ENCODE results near the gene RSPO4.

Gene RSPO4

DNA sequence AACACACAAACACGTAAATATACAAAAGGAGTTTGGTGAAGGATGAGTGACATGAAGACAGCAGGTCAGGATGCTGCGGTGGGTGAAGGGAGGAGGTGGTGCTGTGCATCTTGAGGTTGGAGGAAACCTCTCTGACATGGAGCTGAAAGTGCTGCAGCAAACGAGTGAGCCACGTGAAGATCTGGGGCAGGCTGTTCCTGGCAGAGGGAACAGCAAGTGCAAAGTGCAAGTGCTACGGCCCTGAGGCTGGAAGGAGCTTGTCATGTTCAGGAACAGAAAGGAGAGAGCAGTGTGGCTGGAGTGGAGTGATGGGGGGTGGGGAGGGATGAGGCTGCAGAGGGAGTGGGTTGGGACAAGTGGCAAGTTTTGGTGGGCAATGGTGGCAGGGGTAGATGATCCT lies 61.2 kb downstream of the RSPO4 start:
- no peak for DNase-seq

- DNase-seq = no peak
Observed at GRCh38 chr20:939606-940005, 62.5 kb downstream of the RSPO4 start.

DNA sequence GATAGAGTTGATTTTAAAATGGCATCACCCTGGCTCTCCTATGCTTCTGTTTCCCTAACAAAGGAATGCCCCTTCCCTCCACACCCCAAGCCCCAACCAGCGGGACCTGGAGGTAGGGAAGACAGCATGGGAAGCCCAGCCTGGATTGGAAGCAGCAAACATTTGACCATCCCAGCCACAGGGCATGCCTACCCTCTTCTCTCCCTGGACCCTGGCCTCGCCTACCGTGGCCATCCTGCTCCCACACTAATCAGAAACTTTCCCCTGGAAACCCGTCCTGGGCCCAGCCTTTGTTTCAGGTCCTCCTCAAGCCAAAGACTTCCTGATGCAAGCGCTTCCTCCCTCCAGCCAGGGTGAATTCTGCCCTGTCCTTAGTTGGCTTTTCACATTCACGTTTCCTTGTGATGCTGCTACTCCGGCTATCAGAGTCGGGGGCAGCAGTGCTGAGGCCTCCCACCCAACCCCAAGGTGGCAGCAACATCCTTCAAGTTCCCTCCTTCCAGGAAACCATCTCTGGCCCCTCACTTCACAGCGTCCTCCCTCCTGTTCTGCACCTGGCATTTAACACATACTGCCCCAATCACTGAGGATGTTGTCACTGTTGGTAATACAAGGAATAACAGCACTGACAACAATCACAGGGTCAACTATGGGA lies 67.8 kb downstream of the RSPO4 start:
- DNase-seq = no peak

GRCh38 chr20:933029-933428 lies 69.1 kb downstream of the RSPO4 start:
- no peak for DNase-seq

DNA sequence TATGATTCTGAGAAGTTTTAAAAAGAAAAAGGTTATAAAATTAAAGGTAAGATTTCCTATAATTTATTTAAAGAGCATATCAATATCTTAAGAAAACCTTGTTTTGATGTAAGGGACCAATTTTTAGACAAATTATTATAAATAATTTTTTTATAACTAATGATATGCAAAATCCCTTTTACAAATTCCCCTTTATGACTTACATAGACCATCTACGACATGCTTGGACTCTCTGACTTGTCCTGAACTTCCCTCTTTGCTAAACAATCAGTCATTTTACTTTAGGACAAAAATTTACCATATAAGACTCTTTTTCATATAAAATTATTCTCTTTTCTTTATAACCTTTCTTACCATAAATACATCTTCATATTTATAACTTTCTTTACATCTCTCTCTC lies 70.7 kb downstream of the RSPO4 start:
- DNase-seq = no peak

DNA sequence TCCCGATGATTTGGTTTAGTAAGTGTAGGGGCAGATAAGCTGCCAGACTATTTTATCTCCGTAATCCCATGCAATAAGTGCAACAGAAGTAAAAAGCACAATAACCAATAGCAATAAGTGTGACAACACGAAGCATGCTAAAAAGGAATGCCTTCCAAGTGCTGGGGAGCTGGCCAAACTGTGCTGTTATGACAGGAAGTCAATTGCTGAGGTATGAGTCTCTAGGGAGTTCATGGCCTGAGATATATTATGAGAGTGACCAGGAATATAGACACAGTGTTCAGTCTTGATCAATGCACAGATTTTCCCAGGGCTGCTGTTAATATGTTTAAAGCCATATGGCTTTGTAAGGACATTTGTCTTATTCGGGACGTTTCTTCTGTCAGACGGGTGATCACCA lies 75.4 kb downstream of the RSPO4 start:
- no peak for DNase-seq

DNA sequence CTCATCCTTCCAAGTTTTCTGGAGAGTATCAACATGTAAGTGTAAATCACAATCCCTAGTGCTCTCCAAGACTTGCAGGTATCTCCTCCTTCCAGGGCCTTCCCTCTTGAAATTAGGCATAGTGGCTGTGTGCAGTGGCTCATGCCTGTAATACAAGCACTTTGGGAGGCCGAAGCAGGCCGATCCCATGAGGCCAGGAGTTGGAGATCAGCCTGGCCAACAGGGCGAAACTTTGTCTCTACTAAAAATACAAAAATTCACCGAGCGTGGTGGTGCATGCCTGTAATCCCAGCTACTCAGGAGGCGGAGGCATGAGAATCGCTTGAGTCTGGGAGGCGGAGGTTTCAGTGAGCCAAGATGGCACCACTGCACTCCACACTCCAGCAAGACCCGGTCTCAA lies 76.6 kb downstream of the RSPO4 start:
- no peak for DNase-seq

DNA sequence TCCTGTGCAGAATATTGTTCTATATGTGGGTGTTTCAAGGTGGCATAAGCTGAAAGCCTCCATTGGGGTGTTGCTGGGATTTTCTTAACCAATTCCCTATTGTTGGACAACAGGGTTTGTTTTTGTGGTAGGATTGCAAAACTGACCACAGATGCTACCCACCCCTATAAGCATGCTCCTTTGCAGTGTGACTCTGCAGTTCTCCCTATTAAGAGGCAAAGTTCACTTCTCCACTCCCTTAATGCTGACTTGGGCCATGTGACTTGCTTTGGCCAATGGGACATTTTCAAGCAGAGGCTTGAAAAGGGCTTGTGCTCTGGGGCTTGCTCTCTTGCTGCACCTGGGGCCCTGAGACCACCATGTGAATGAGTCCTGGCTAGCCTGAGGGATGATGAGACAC lies 77.5 kb downstream of the RSPO4 start:
- no peak for DNase-seq

DNA sequence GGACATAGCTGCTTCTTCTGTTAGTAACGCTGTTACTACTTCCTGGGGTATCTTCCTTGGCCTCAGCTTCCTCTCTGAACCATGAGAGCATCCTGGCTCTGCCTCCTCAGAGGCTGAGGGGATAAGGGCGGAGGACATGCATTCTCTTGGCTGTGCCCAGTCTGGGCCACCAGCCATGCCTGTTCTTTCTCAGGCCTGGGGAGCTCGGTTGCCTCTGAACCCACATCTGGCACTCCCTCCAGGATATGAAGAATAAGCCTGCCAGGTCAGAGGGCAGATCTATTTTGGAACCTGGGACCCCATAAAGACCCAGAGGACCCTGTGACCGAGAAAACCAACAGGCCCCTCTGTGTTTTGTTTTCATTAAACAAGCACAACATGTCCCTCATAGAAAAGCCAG lies 79.3 kb downstream of the RSPO4 start:
- DNase-seq = no peak

GRCh38 chr20:921068-921467 lies 81.0 kb downstream of the RSPO4 start:
- DNase-seq = no peak

DNA sequence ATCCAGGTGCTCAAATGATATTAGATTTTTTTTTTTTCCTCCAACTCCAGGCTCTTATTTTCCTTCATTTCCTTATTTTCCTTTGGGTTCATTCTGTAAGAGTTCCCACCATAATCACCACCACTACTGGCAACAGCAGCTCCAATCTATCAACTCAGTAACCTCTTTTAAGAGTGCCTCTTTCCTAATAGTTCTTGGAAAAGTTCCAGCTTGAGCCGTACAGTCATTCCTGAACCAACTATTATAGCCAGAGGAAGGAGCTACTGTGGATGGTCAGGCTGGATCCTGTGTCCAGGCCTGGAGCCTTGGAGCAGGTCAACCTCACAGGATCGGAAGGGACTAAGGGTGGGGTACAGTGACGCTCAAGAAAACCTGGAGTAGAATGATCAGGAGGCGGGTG lies 81.8 kb downstream of the RSPO4 start:
- no peak for DNase-seq

DNA sequence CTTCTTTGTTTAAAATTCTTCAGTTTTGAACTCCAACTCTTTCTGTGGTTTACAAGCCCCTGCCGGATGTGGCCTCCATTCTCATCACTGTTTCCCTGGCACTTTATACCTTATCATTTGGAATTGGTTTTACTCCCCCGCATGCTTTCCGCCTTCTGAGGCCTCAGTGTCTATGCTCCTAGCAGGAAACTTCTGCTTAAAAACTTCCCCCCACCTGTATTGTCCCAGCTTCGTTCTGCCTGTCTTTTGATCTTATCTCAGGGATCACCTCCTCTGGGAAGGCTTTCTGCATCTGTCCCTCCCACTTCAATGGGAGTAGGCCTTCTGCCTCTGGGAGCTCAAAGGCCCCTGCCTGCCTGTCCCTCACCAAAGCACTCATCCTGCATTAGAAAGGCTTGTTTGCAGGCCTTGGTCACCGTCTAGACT lies 82.6 kb downstream of the RSPO4 start:
- no peak for DNase-seq

- no peak for DNase-seq
Observed at GRCh38 chr20:917416-917815, 84.7 kb downstream of the RSPO4 start.

GRCh38 chr20:916825-917224 lies 85.3 kb downstream of the RSPO4 start:
- no peak for DNase-seq

- DNase-seq = no peak
Observed at GRCh38 chr20:916125-916799, 85.8 kb downstream of the RSPO4 start, which contains the start of gene ANGPT4. ANGPT4 (minus strand) TSS chr20:916334; CDS start chr20:916214, 120 bp downstream.

DNA sequence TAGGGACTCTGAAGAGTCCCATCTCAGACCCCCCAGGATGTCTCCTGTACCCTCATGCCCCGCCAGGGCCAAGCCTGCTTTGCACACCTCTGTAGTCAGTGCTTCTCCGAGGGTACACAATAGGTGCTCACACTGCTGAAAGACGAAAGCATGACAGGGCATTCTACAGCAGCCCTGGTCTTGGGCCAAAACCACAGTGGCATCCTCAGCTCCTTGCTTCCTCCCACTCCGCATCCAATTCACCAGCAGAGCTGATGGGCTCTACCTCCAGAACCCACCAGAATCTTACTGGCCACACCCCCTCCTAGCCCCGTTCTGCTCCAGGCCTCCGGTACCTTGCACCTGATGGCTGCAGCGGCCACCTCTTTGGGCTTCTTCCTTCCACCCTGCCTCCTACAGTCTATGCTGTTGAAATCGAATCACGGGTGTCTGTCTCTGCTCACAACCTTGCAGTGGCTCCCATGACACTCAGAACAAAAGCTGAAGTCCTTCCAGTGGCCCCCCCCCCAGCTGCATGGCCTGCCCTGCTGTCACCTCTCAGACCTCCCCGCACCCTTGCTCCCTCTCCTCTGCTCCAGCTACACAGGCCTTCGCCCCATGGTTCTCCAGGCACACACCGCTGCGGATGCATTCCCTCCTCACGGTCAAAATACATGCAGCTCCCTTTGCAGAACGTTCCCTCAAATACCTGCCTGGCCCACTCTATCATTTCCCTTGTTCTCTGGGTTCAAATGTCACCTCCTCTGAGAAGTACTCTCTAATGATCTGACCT lies 87.2 kb downstream of the RSPO4 start:
- DNase-seq = no peak

DNA sequence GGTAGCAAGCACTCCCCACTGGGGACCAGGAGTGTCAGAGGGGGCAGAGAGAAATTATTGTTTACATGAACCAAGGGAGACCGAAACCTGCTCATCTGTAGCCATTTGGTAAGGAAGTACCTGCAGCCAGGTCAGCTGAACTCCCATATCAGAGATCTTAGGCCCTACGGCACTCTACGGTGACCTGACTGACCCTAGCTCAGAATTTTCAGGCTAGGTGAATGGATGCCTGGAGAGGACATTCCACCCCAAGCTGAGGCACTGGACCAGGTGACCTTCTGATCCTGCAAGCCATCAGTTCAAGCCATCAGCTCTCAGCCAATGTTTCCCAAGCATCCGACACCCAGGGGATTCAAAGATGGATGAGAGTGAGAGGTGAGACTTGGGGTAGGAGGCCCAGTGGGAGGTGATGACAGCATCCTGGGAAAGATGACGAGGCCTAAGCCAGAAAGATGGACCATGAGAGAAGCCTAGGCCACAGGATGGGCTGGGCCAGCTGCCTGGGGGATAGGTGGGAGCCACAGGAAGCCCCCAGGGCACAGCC lies 88.7 kb downstream of the RSPO4 start:
- DNase-seq = no peak

DNA sequence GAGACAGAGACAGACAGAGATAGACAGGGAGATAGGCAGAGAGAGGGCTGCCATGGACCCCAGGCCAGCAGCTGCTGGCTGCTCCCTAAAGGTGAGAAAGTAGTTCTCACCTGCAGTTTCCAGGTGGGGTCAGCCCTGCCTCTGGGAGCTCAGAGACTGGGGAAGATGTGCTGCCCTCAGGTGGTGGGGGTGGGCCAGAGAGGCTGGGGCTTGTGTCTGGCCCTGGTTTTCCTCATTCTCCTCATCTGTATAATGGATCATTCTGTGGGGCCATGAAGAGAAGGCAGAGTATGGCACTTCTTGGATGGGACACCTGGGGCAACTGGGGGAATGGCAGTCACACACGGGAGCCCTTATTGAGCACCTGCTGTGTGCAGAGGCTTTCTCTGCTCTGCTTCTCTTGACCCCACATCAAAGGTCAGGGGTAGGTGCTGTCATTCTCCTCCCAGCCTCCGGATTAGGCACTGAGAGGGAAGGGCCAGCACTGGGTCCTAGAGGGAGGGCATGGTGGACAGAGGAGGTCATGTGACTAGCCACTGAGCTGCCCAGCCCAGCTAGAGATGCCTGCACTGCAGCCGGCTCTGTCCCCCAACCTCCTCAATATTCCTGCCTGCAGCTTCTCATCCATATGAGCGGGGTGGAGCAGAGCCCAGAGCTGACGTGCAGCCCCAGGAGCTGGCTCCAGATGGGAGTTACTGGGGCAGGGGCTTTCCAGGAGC lies 90.1 kb downstream of the RSPO4 start:
- DNase-seq = no peak

GRCh38 chr20:910870-911770 lies 91.0 kb downstream of the RSPO4 start:
- no peak for DNase-seq

- DNase-seq = no peak
Observed at GRCh38 chr20:910132-910869, 91.8 kb downstream of the RSPO4 start.

- no peak for DNase-seq
Observed at GRCh38 chr20:909641-910040, 92.5 kb downstream of the RSPO4 start.

All from NCI-H2081 (cell line).